GM12892 (cell line): ENCODE data around the gene RBMS3.

ENCODE experiments used
- DNase-seq: peaks from one replicate; pipeline ENCODE4 v3.0.0; 2011; ENCODE audit not compliant: insufficient read length
- FAIRE-seq: peaks from 2 replicates; lab custom pipeline; 2011; peaks lifted over from hg19 to GRCh38; lab: Jason Lieb, UNC
- POLR2A ChIP-seq: IDR thresholded peaks from 2 replicates; pipeline ENCODE4 v1.6.1; 2011; ENCODE audit warnings: low read depth, low read length, control low read depth
- POLR2AphosphoS5 ChIP-seq: IDR thresholded peaks from 2 replicates; pipeline ENCODE4 v1.6.1; 2011; ENCODE audit warnings: low read depth, low read length, control low read depth
- TAF1 ChIP-seq: IDR thresholded peaks from 2 replicates; pipeline ENCODE4 v1.6.1; 2011; ENCODE audit warnings: low read depth, mild to moderate bottlenecking, control low read depth, low read length, borderline replicate concordance

The RBMS3 gene

GRCh38 chr3:29475305-29475840 lies 194.5 kb downstream of the RBMS3 start:
- TF ChIP-seq TAF1 (no peak), POLR2A (no peak)

GRCh38 chr3:29475854-29476253 lies 195.0 kb downstream of the RBMS3 start:
- no peak for FAIRE-seq
- no peak for DNase-seq
- no peak for TF ChIP-seq TAF1
- TF ChIP-seq POLR2A = no peak
- TF ChIP-seq POLR2AphosphoS5 = no peak

More at GRCh38 chr3:29475305-29475840, 194.5 kb downstream of the RBMS3 start:
- FAIRE-seq = no peak
- no peak for DNase-seq

- FAIRE-seq (no peak), DNase-seq (no peak)
- TF ChIP-seq TAF1 (no peak), POLR2AphosphoS5 (no peak)
Observed at GRCh38 chr3:29478611-29479010, 197.7 kb downstream of the RBMS3 start.

GRCh38 chr3:29481249-29481648 lies 200.4 kb downstream of the RBMS3 start:
- TF ChIP-seq POLR2AphosphoS5 = no peak
- no peak for TF ChIP-seq POLR2A
- no peak for TF ChIP-seq TAF1
- FAIRE-seq = no peak
- DNase-seq = no peak

GRCh38 chr3:29481969-29482767 lies 201.3 kb downstream of the RBMS3 start:
- FAIRE-seq = no peak
- TF ChIP-seq POLR2AphosphoS5 (no peak), POLR2A (no peak), TAF1 (no peak)

GRCh38 chr3:29484633-29485032 lies 203.8 kb downstream of the RBMS3 start:
- FAIRE-seq = peak; percentile 33
- TF ChIP-seq POLR2A (no peak), TAF1 (no peak), POLR2AphosphoS5 (no peak)

More at GRCh38 chr3:29481969-29482767, 201.3 kb downstream of the RBMS3 start:
- no peak for DNase-seq

GRCh38 chr3:29486096-29486495 lies 205.2 kb downstream of the RBMS3 start:
- DNase-seq (no peak), FAIRE-seq (peak; percentile 57)
- no peak for TF ChIP-seq TAF1
- TF ChIP-seq POLR2A = no peak
- no peak for TF ChIP-seq POLR2AphosphoS5

More at GRCh38 chr3:29484633-29485032, 203.8 kb downstream of the RBMS3 start:
- no peak for DNase-seq

- FAIRE-seq (no peak), DNase-seq (no peak)
- TF ChIP-seq POLR2A (no peak), POLR2AphosphoS5 (no peak), TAF1 (no peak)
Observed at GRCh38 chr3:29486917-29487316, 206.0 kb downstream of the RBMS3 start.

GRCh38 chr3:29488922-29489321 lies 208.1 kb downstream of the RBMS3 start:
- TF ChIP-seq TAF1 (no peak), POLR2AphosphoS5 (no peak), POLR2A (no peak)
- DNase-seq = no peak
- FAIRE-seq = no peak

GRCh38 chr3:29493109-29493508 lies 212.2 kb downstream of the RBMS3 start:
- FAIRE-seq (no peak), DNase-seq (no peak)
- TF ChIP-seq POLR2A = no peak
- TF ChIP-seq TAF1 = no peak
- TF ChIP-seq POLR2AphosphoS5 = no peak

- TF ChIP-seq POLR2A (no peak), TAF1 (no peak), POLR2AphosphoS5 (no peak)
- no peak for FAIRE-seq
- no peak for DNase-seq
Observed at GRCh38 chr3:29494305-29495036, 213.6 kb downstream of the RBMS3 start.
